ENCODE data around the gene TRIP12. TPM values are rescaled to one million over a fixed set of nuclear protein-coding genes. Genes with fewer than 3 reads are reported as not detected.

The TRIP12 gene
- total RNA-seq, 2 donors from 2014 or later = 179 to 202 TPM

DNA sequence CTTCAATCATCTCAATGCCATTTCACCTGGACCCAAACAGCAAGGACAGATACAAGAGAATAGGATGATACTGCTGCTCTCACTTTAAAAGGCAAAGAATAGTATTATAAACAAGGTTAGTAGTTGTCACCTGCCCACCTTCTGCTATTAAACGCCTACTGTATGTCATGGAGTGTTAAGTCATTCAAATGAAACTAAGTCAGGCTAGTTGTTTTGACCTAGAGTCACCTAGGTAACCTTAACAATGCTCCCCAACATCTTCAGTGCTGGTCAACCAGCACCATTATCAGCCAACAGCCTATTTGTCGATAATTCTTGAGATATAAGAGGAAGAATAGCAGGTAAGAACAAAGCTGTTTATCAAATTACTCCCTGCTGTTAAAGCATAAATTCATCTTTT lies 39.2 kb downstream of the TRIP12 start:
- H3K27ac Mint-ChIP-seq = peak overlapping the region; percentile 56
- DNase-seq (no peak), ATAC-seq (peak; percentile 35)
- no peaks in the 10 kb centered on the region for H3K27me3 Mint-ChIP-seq
- H3K9me3 ChIP-seq (ENCODE audit: control insufficient read depth, low read length, poor library complexity, severe bottlenecking) = no peaks in the 10 kb centered on the region
- no peak overlapping the region for H3K4me3 Mint-ChIP-seq
- H3K4me1 Mint-ChIP-seq = peaks cover 29% of the 10 kb centered on the region
- peaks cover 3% of the 10 kb centered on the region for H3K36me3 Mint-ChIP-seq (ENCODE audit: low read depth)

DNA sequence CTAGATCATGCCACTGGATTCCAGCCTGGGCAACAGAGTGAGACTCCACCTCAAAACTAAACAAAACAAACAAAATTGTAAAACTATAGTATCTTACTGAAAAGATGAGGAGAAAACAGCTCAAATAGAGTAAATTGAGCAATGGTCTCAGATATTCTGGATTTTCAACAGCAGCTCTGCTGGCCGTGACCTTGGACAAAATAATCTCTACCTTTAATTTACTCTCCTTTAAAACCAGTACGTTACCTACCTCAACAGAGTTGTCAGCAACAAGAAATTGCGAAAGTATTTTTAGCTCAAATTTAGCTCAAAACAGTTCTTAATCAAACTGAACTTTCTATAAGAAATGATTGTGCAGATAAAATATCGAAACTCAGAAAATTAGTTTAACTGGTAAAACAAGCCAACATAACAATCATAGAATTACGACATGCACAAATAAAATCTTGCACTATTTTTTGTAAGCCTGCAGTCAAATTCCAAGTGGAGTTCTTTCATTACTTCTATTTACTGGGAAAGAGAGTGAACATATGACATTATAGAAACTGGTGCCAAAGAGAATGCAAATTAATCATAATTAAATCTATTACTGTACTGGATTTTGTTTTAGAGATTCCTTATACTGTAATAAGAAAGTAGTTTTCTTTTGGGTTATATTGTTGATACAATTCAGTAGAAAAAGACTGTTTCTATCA lies 40.8 kb downstream of the TRIP12 start:
- no peak for DNase-seq
- Mint-ChIP-seq H3K27me3 (no peaks in the 10 kb centered on the region), H3K27ac (peak overlapping the region; percentile 11), H3K4me1 (peaks cover 26% of the 10 kb centered on the region), H3K36me3 (ENCODE audit: low read depth) (peaks cover 3% of the 10 kb centered on the region), H3K4me3 (no peak overlapping the region)
- H3K9me3 ChIP-seq (ENCODE audit: control insufficient read depth, low read length, poor library complexity, severe bottlenecking) = no peaks in the 10 kb centered on the region
- no peak for ATAC-seq

- Mint-ChIP-seq H3K4me1 (peaks cover 24% of the 10 kb centered on the region), H3K27me3 (no peaks in the 10 kb centered on the region), H3K36me3 (ENCODE audit: low read depth) (peaks cover 5% of the 10 kb centered on the region), H3K27ac (no peak overlapping the region), H3K4me3 (no peak overlapping the region)
- ATAC-seq (no peak), DNase-seq (no peak)
- no peaks in the 10 kb centered on the region for H3K9me3 ChIP-seq (ENCODE audit: control insufficient read depth, low read length, poor library complexity, severe bottlenecking)
Measured at GRCh38 chr2:229879191-229879950, 42.4 kb downstream of the TRIP12 start.

- H3K27ac Mint-ChIP-seq = peak overlapping the region; percentile 57
- no peaks in the 10 kb centered on the region for H3K27me3 Mint-ChIP-seq
Measured at GRCh38 chr2:229875549-229875948, 46.3 kb downstream of the TRIP12 start.

GRCh38 chr2:229874647-229875046 lies 47.2 kb downstream of the TRIP12 start:
- peaks cover 33% of the 10 kb centered on the region for H3K4me1 Mint-ChIP-seq
- H3K27me3 Mint-ChIP-seq = no peaks in the 10 kb centered on the region
- H3K9me3 ChIP-seq (ENCODE audit: control insufficient read depth, low read length, poor library complexity, severe bottlenecking) = no peaks in the 10 kb centered on the region
- peaks cover 8% of the 10 kb centered on the region for H3K36me3 Mint-ChIP-seq (ENCODE audit: low read depth)
- peak overlapping the region; percentile 57 for H3K27ac Mint-ChIP-seq
- H3K4me3 Mint-ChIP-seq = peak overlapping the region; percentile 43
- DNase-seq (no peak), ATAC-seq (no peak)

More at GRCh38 chr2:229875549-229875948, 46.3 kb downstream of the TRIP12 start:
- peaks cover 25% of the 10 kb centered on the region for H3K4me1 Mint-ChIP-seq
- ATAC-seq = no peak
- no peak overlapping the region for H3K4me3 Mint-ChIP-seq
- no peaks in the 10 kb centered on the region for H3K9me3 ChIP-seq (ENCODE audit: control insufficient read depth, low read length, poor library complexity, severe bottlenecking)
- H3K36me3 Mint-ChIP-seq (ENCODE audit: low read depth) = peaks cover 5% of the 10 kb centered on the region
- DNase-seq = no peak

- Mint-ChIP-seq H3K4me1 (peaks cover 45% of the 10 kb centered on the region), H3K27me3 (no peaks in the 10 kb centered on the region), H3K4me3 (no peak overlapping the region), H3K36me3 (ENCODE audit: low read depth) (peaks cover 5% of the 10 kb centered on the region), H3K27ac (peak overlapping the region; percentile 70)
- DNase-seq (no peak), ATAC-seq (peak; percentile 28)
- H3K9me3 ChIP-seq (ENCODE audit: control insufficient read depth, low read length, poor library complexity, severe bottlenecking) = no peaks in the 10 kb centered on the region
Measured at GRCh38 chr2:229873123-229873581, 48.7 kb downstream of the TRIP12 start.

- Mint-ChIP-seq H3K27me3 (no peaks in the 10 kb centered on the region), H3K27ac (peak overlapping the region; percentile 72), H3K4me1 (peaks cover 45% of the 10 kb centered on the region), H3K4me3 (no peak overlapping the region), H3K36me3 (ENCODE audit: low read depth) (peaks cover 5% of the 10 kb centered on the region)
- DNase-seq (no peak), ATAC-seq (no peak)
- H3K9me3 ChIP-seq (ENCODE audit: control insufficient read depth, low read length, poor library complexity, severe bottlenecking) = no peaks in the 10 kb centered on the region
Measured at GRCh38 chr2:229870903-229871656, 50.7 kb downstream of the TRIP12 start.

DNA sequence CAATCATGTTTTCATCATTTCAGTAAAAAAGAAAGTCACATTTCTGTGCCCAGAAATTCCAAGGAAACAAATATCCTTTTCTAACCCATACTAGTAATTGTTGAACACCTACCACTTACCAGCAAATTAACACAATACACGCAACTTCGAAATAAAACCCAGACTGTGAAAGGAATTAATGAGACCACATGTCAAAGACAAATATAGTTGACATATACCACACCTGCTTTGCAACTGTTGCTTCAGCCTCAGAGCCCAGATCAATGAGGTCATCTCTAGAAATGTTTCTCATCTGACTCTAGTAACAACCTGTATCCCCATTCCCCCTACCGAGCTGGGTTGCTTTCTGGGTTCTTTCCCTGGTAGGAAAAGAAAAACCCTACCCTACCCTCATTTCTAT lies 52.6 kb downstream of the TRIP12 start:
- Mint-ChIP-seq H3K27ac (peak overlapping the region; percentile 72), H3K4me1 (peaks cover 48% of the 10 kb centered on the region), H3K27me3 (no peaks in the 10 kb centered on the region), H3K36me3 (ENCODE audit: low read depth) (peaks cover 3% of the 10 kb centered on the region), H3K4me3 (no peak overlapping the region)
- ATAC-seq (no peak), DNase-seq (no peak)
- no peaks in the 10 kb centered on the region for H3K9me3 ChIP-seq (ENCODE audit: control insufficient read depth, low read length, poor library complexity, severe bottlenecking)

GRCh38 chr2:229868794-229869193 lies 53.0 kb downstream of the TRIP12 start:
- no peak for ATAC-seq
- DNase-seq = no peak
- Mint-ChIP-seq H3K27me3 (no peaks in the 10 kb centered on the region), H3K27ac (peak overlapping the region; percentile 72), H3K4me3 (no peak overlapping the region), H3K4me1 (peaks cover 45% of the 10 kb centered on the region), H3K36me3 (ENCODE audit: low read depth) (peaks cover 3% of the 10 kb centered on the region)
- H3K9me3 ChIP-seq (ENCODE audit: control insufficient read depth, low read length, poor library complexity, severe bottlenecking) = no peaks in the 10 kb centered on the region

DNA sequence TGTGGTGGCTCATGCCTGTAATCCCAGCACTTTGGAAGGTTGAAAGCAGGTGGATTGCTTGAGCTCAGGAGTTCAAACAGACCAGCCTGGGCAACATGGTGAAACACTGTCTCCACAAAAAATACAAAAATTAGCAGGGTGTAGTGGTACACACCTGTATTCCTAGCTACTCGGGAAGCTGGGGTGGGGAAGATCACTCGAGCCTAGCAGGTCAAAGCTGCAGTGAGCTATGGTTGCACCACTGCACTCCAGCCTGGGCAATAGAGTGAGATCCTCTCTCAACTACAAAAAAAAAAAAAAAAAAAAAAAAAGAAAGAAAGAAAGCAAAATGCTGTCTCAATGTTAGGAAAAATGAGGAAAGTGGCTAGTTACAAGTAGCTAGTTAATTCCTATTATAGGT lies 56.8 kb downstream of the TRIP12 start:
- DNase-seq (no peak), ATAC-seq (no peak)
- Mint-ChIP-seq H3K4me3 (no peak overlapping the region), H3K36me3 (ENCODE audit: low read depth) (peaks cover 3% of the 10 kb centered on the region), H3K27ac (peak overlapping the region; percentile 39), H3K4me1 (peaks cover 34% of the 10 kb centered on the region), H3K27me3 (no peaks in the 10 kb centered on the region)
- H3K9me3 ChIP-seq (ENCODE audit: control insufficient read depth, low read length, poor library complexity, severe bottlenecking) = no peaks in the 10 kb centered on the region

DNA sequence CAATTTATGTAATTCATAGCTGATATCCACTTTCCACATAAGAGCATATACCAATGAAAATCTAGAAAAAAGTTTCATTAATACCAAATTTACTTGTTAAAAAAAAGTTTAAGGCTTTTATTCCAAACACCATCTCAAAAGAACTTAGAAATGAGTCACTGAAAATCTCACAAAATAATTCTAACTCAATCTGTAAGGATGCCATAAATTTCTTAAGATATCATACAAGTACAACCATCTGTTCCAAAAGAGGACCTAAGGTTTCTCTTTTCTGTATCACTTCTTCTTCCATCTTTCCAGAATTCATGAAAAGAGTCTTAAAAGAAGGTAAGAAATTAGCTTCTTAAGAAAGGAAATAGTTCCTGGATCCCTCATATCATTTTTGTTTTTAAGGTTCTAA lies 60.4 kb downstream of the TRIP12 start:
- Mint-ChIP-seq H3K4me1 (peaks cover 20% of the 10 kb centered on the region), H3K27me3 (no peaks in the 10 kb centered on the region), H3K36me3 (ENCODE audit: low read depth) (peaks cover 8% of the 10 kb centered on the region), H3K27ac (no peak overlapping the region), H3K4me3 (no peak overlapping the region)
- DNase-seq (no peak), ATAC-seq (no peak)
- no peaks in the 10 kb centered on the region for H3K9me3 ChIP-seq (ENCODE audit: control insufficient read depth, low read length, poor library complexity, severe bottlenecking)

DNA sequence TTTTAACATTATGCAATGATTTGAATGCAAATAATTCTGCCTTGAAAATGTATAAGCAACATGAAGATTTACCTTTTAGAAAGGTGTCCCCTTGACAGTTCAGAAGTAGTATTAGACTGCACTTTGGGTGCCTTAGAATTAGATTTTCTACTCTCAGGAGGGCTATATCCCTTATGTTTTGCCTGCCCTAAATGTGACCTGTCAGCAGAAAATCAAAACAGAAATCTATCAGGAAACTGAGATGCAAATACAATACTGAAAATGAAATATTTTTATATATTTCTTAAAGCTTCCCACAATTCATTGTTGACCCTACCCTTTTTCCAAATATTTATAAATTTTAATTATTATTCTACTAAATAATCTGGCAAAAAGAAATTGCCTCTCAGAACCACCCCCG lies 61.5 kb downstream of the TRIP12 start:
- Mint-ChIP-seq H3K27ac (no peak overlapping the region), H3K36me3 (ENCODE audit: low read depth) (peaks cover 8% of the 10 kb centered on the region), H3K4me3 (no peak overlapping the region), H3K27me3 (no peaks in the 10 kb centered on the region), H3K4me1 (peaks cover 23% of the 10 kb centered on the region)
- H3K9me3 ChIP-seq (ENCODE audit: control insufficient read depth, low read length, poor library complexity, severe bottlenecking) = no peaks in the 10 kb centered on the region
- ATAC-seq = no peak
- no peak for DNase-seq

DNA sequence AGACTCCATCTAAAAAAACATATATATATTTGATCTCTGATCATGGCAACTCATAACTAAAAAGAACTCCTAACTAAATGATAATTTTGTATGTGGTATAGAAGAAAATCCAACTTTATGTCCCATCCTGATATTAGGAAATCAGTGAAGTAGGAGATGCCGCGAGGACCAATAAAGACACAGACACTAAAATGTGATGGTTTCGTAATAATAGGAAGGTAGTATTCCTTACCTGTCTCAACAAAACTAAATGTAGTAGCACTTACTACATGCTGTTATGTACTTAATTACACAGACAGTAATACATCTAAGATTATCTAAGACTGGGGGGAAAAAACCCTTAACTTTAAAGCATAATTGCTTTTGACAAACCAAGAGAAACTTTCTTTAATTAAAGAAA lies 63.5 kb downstream of the TRIP12 start:
- Mint-ChIP-seq H3K27ac (peak overlapping the region; percentile 45), H3K4me1 (peaks cover 20% of the 10 kb centered on the region)
- ATAC-seq = no peak

More for the DNA sequence above, 63.5 kb downstream of the TRIP12 start:
- Mint-ChIP-seq H3K27me3 (no peaks in the 10 kb centered on the region), H3K4me3 (no peak overlapping the region), H3K36me3 (ENCODE audit: low read depth) (peaks cover 10% of the 10 kb centered on the region)
- DNase-seq = no peak
- H3K9me3 ChIP-seq (ENCODE audit: control insufficient read depth, low read length, poor library complexity, severe bottlenecking) = no peaks in the 10 kb centered on the region

Data from T-helper 17 cell (primary cell).